HepG2 (cell line): ENCODE data around the gene C14orf93. TPM values are rescaled to one million over a fixed set of nuclear protein-coding genes. Genes with fewer than 3 reads are reported as not detected.

ENCODE experiments used
- AGO2 ChIP-seq: fragments of 200-400 bp; formaldehyde crosslinking; optimal IDR thresholded peaks from 2 replicates; pipeline ENCODE3; 2017; ENCODE audit warnings: mild to moderate bottlenecking, low read depth, low read length, moderate library complexity
- AKNA ChIP-seq: sonication (generic); formaldehyde crosslinking; IDR thresholded peaks from 2 replicates; pipeline ENCODE4 v1.4.0; 2020; ENCODE audit warnings: missing genetic modification reagents, borderline replicate concordance
- CSRNP2 ChIP-seq: sonication (generic); formaldehyde crosslinking; conservative IDR thresholded peaks from 2 replicates; pipeline ENCODE4 v1.8.0; 2022; ENCODE audit warnings: low read depth, missing genetic modification reagents
- ELF4 ChIP-seq: sonication (generic); formaldehyde crosslinking; IDR thresholded peaks from 2 replicates; pipeline ENCODE4 v1.5.0; 2020; ENCODE audit warnings: missing genetic modification reagents, mild to moderate bottlenecking, moderate library complexity, borderline replicate concordance
- HCFC1 ChIP-seq: fragments of 150-350 bp; IDR thresholded peaks from 2 replicates; pipeline ENCODE4 v1.6.1; 2014; ENCODE audit warnings: low read depth, low read length
- HIVEP1 ChIP-seq: sonication (generic); formaldehyde crosslinking; IDR thresholded peaks from 2 replicates; pipeline ENCODE4 v1.4.0; 2020; ENCODE audit warnings: mild to moderate bottlenecking, missing genetic modification reagents
- MYC ChIP-seq: sonication (generic); formaldehyde crosslinking; IDR thresholded peaks from 2 replicates; pipeline ENCODE4 v1.9.0; 2021; ENCODE audit warnings: missing genetic modification reagents, borderline replicate concordance
- NFAT5 ChIP-seq: sonication (generic); formaldehyde crosslinking; IDR thresholded peaks from 2 replicates; pipeline ENCODE4 v1.4.0; 2020; ENCODE audit warnings: missing genetic modification reagents
- REXO4 ChIP-seq: sonication (generic); formaldehyde crosslinking; IDR thresholded peaks from 2 replicates; pipeline ENCODE4 v1.8.0; 2022; ENCODE audit warnings: missing genetic modification reagents, mild to moderate bottlenecking, borderline replicate concordance
- SKIL ChIP-seq: sonication (generic); formaldehyde crosslinking; IDR thresholded peaks from 2 replicates; pipeline ENCODE4 v1.8.0; 2022; ENCODE audit warnings: missing genetic modification reagents, mild to moderate bottlenecking, moderate library complexity, borderline replicate concordance
- STAT5B ChIP-seq: sonication (generic); formaldehyde crosslinking; IDR thresholded peaks from 2 replicates; pipeline ENCODE4 v1.4.0; 2020; ENCODE audit warnings: missing genetic modification reagents
- U2AF2 ChIP-seq: fragments of 200-400 bp; formaldehyde crosslinking; IDR thresholded peaks from 2 replicates; pipeline ENCODE4 v1.6.1; 2017; ENCODE audit warnings: low read depth, mild to moderate bottlenecking, low read length
- ZNF33B ChIP-seq: sonication (generic); formaldehyde crosslinking; IDR thresholded peaks from 2 replicates; pipeline ENCODE4 v1.5.1; 2020; ENCODE audit warnings: mild to moderate bottlenecking, missing genetic modification reagents
- polyA plus RNA-seq, 8 experiments: library from polyadenylated mRNA; depleted of rRNA in 3 of 8; stranded (reverse) in 7 of 8; unstranded in 1 of 8; fragments of >200 nt; fragmentation: Illumina TruSeq in 4 of 8; extraction: Trizol in 4 of 8; gene quantifications; 2 replicates each; pipeline versions ENCODE4 v1.2.1 to v1.2.3, GENCODE V29; 2011 to 2016; ENCODE audit warnings: low read depth in 4 of 8, missing spikeins in 1 of 8, mixed read lengths in 1 of 8; ENCODE audit not compliant: insufficient read depth in 1 of 8
- total RNA-seq, 5 experiments: library from RNA; depleted of rRNA; stranded (reverse); fragments of >200 nt; fragmentation: Illumina TruSeq; extraction: Trizol; gene quantifications; 2 replicates each; pipeline ENCODE4 v1.2.3, GENCODE V29; 2016; ENCODE audit warnings: low read depth in 1 of 5
- TF ChIP-seq, protein P1 (sequence below): sonication (generic); formaldehyde crosslinking; IDR thresholded peaks from 2 replicates; pipeline ENCODE4 v1.4.0; 2020; ENCODE audit warnings: mild to moderate bottlenecking, missing genetic modification reagents

C14orf93 gene
- total and polyA plus RNA-seq, 2 of the 13 experiments (the other 11 are each of a cell fraction or from before 2014, with no cell fraction given): 11.4 to 22.5 TPM

- no peak for TF ChIP-seq AKNA (CRISPR knock-in tag)
- TF ChIP-seq U2AF2: no peak
- TF ChIP-seq CSRNP2 (CRISPR knock-in tag): no peak
- TF ChIP-seq, protein P1, sequence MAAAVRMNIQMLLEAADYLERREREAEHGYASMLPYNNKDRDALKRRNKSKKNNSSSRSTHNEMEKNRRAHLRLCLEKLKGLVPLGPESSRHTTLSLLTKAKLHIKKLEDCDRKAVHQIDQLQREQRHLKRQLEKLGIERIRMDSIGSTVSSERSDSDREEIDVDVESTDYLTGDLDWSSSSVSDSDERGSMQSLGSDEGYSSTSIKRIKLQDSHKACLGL (CRISPR knock-in tag): no peak
- TF ChIP-seq MYC (CRISPR knock-in tag): no peak
- no peak for TF ChIP-seq AGO2
- TF ChIP-seq ZNF33B (CRISPR knock-in tag): no peak
- no peak for TF ChIP-seq NFAT5
- TF ChIP-seq HCFC1: no peak
- no peak for TF ChIP-seq ELF4 (CRISPR knock-in tag)
- TF ChIP-seq HIVEP1 (CRISPR knock-in tag): no peak
- TF ChIP-seq STAT5B: no peak
- TF ChIP-seq SKIL (CRISPR knock-in tag): no peak
- TF ChIP-seq REXO4 (CRISPR knock-in tag): no peak
Measured at GRCh38 chr14:22972313-22972930, 37.5 kb downstream of the C14orf93 start (continued).
